Aorta (tissue), 5 donors: Measurements from ENCODE around the gene CERCAM. TPM values are rescaled to one million over a fixed set of nuclear protein-coding genes. Genes with fewer than 3 reads are reported as not detected.

Source experiments
- ATAC-seq: fragments of 200-7000 bp; cut with Tn5 transposase; one replicate; pipeline ENCODE4 v1.9.1; 2022; ENCODE audit warnings: moderate library complexity; ENCODE audit not compliant: low FRiP score
- DNase-seq, 2 donors: peaks; one replicate each; pipeline ENCODE4 v3.0.0-alpha.2; 2020
- H3K27ac ChIP-seq, 2 donors: one replicate each; pipeline ENCODE4 v1.5.1; 2013; ENCODE audit warnings: low read length in 2 of 2, mild to moderate bottlenecking in 2 of 2, moderate library complexity in 2 of 2, control low read depth in 1 of 2, inconsistent platforms in 1 of 2, low read depth in 1 of 2
- H3K27me3 ChIP-seq, 2 donors: one replicate each; pipeline ENCODE4 v1.6.1; 2013; ENCODE audit warnings: control low read depth in 1 of 2, low read length in 1 of 2, mild to moderate bottlenecking in 1 of 2, moderate library complexity in 1 of 2; ENCODE audit not compliant: insufficient read depth in 2 of 2, control insufficient read depth in 1 of 2
- H3K36me3 ChIP-seq, 2 donors: one replicate each; pipeline ENCODE4 v1.6.1; 2013; ENCODE audit warnings: control low read depth in 1 of 2, low read length in 1 of 2, mild to moderate bottlenecking in 1 of 2; ENCODE audit not compliant: insufficient read depth in 2 of 2, control insufficient read depth in 1 of 2
- H3K4me1 ChIP-seq, 2 donors: one replicate each; pipeline ENCODE4 v1.6.1; 2013; ENCODE audit warnings: low read length in 2 of 2, control low read depth in 1 of 2, mild to moderate bottlenecking in 1 of 2, moderate library complexity in 1 of 2; ENCODE audit not compliant: insufficient read depth in 2 of 2, control insufficient read depth in 1 of 2
- H3K4me3 ChIP-seq, 2 donors: one replicate each; pipeline ENCODE4 v1.5.1; 2013; ENCODE audit warnings: low read length in 2 of 2, control low read depth in 1 of 2, mild to moderate bottlenecking in 1 of 2
- H3K9me3 ChIP-seq: one replicate; pipeline ENCODE4 v1.6.1; 2013; ENCODE audit warnings: mild to moderate bottlenecking, low read length; ENCODE audit not compliant: control insufficient read depth
- WGBS, 2 donors: extraction: QIAGEN DNeasy Blood & Tissue Kit; methylation state at CpG; one replicate each; pipeline ENCODE4 v1.1.7; 2013; 5-methylcytosine and 5-hydroxymethylcytosine counted together
- intact Hi-C, 2 donors: fragments of 100-400 bp; cut with DNase I; formaldehyde crosslinking; loops; one replicate each; pipeline versions ENCODE4 v1.14.2 to v1.15.0; 2022
- polyA plus RNA-seq, 2 donors: library from polyadenylated mRNA; stranded (reverse); fragments of 200-250 nt; gene quantifications; one replicate each; pipeline ENCODE4 v1.2.3, GENCODE V29; 2013
- total RNA-seq, 2 donors: library from RNA; stranded (reverse); fragmentation: NEBNext Ultra II Directional; extraction: Animal tissue kit (Norgen Biotek cat#: 25700); gene quantifications; one replicate each; pipeline ENCODE4 v1.2.1, GENCODE V29; 2021
- donor health status: healthy with polysubstance abuse.
- donor health status: Bipolar disorder and iron deficiency.
- donor health status: DM: no; HTN: no; CAD: no.
- donor health status: DM: no; HTN: no; CAD: no.
- donor health status: DM: yes; HTN: yes; CAD: no.

CERCAM gene
- total and polyA plus RNA-seq, 4 donors: 24.7 to 126 (median 55.7) TPM

- Histone ChIP-seq H3K27me3 (no peaks in the 10 kb centered on the region), H3K27ac (no peak overlapping the region), H3K4me1 (no peaks in the 10 kb centered on the region), H3K36me3 (no peaks in the 10 kb centered on the region), H3K9me3 (no peaks in the 10 kb centered on the region), H3K4me3 (no peak overlapping the region)
- ATAC-seq: no peak
- 83 to 85% methylated on average over 14 of the region's 14 CpGs for WGBS, 2 donors
- intact Hi-C loops: loop anchor here in 1 of 2 donors (5.0 kb wide), 1 partner anchor 47 kb away; the partner anchor contains the start of gene GLE1
- no peak for DNase-seq
Measured at GRCh38 chr9:128454991-128455390, 34.3 kb downstream of the CERCAM start.

GRCh38 chr9:128455849-128456612 lies 35.4 kb downstream of the CERCAM start, which contains the start of gene ODF2:
TSS of gene ODF2 (plus strand) at chr9:128456006. CDS start at chr9:128456092, 86 bp downstream.
- H3K27ac ChIP-seq: peak within 1 kb of the TSS; percentile 26 to 32
- no peaks in the 10 kb centered on the region for H3K36me3 ChIP-seq
- peak within 1 kb of the TSS; percentile 57 to 70 for H3K4me3 ChIP-seq
- H3K4me1 ChIP-seq: no peaks in the 10 kb centered on the region
- DNase-seq: peak; percentile 98 to 100
- H3K27me3 ChIP-seq: no peaks in the 10 kb centered on the region
- ATAC-seq: peak; percentile 97
- 0 to 1% methylated on average over 65 to 82 of the region's 82 CpGs for WGBS, 2 donors
- intact Hi-C loops: loop anchor here in 1 of 2 donors (5.0 kb wide), 1 partner anchor 46 kb away; the partner anchor contains the start of gene GLE1
- no peaks in the 10 kb centered on the region for H3K9me3 ChIP-seq

- 0 to 1% methylated on average over 36 to 48 of the region's 48 CpGs for WGBS, 2 donors
- Histone ChIP-seq H3K4me3 (peak overlapping the region; percentile 57 to 70), H3K36me3 (no peaks in the 10 kb centered on the region), H3K9me3 (no peaks in the 10 kb centered on the region), H3K27ac (peak overlapping the region in 1 of 2 donors; percentile 26), H3K4me1 (no peaks in the 10 kb centered on the region), H3K27me3 (no peaks in the 10 kb centered on the region)
- ATAC-seq (peak; percentile 82), DNase-seq (peak; percentile 80 to 89)
- intact Hi-C loops: loop anchor here in 1 of 2 donors (5.0 kb wide), 1 partner anchor 46 kb away; the partner anchor contains the start of gene GLE1
Measured at GRCh38 chr9:128456613-128457061, 36.0 kb downstream of the CERCAM start.

GRCh38 chr9:128457207-128457606 lies 36.5 kb downstream of the CERCAM start:
- Histone ChIP-seq H3K27me3 (no peaks in the 10 kb centered on the region), H3K27ac (no peak overlapping the region), H3K4me1 (no peaks in the 10 kb centered on the region), H3K4me3 (no peak overlapping the region), H3K36me3 (no peaks in the 10 kb centered on the region), H3K9me3 (no peaks in the 10 kb centered on the region)
- DNase-seq (no peak), ATAC-seq (no peak)
- intact Hi-C loops: loop anchor here in 1 of 2 donors (5.0 kb wide), 1 partner anchor 45 kb away; the partner anchor contains the start of gene GLE1
- 38 to 43% methylated on average over 14 of the region's 14 CpGs for WGBS, 2 donors

- H3K4me1 ChIP-seq: no peaks in the 10 kb centered on the region
- H3K27ac ChIP-seq: no peak overlapping the region
- DNase-seq: no peak
- H3K36me3 ChIP-seq: peaks cover 3 to 4% of the 10 kb centered on the region in 2 donors
- no peak overlapping the region for H3K4me3 ChIP-seq
- H3K27me3 ChIP-seq: no peaks in the 10 kb centered on the region
- no peaks in the 10 kb centered on the region for H3K9me3 ChIP-seq
- WGBS, 2 donors: 80 to 81% methylated on average over 3 of the region's 3 CpGs
- ATAC-seq: no peak
- intact Hi-C loops: loop anchor here in 1 of 2 donors (5.0 kb wide), 1 partner anchor 43 kb away; the partner anchor contains the start of gene GLE1
Measured at GRCh38 chr9:128459011-128459410, 38.4 kb downstream of the CERCAM start.

GRCh38 chr9:128469070-128469469 lies 48.4 kb downstream of the CERCAM start:
- Histone ChIP-seq H3K27ac (no peak overlapping the region), H3K4me3 (no peak overlapping the region), H3K4me1 (no peaks in the 10 kb centered on the region), H3K36me3 (no peaks in the 10 kb centered on the region), H3K9me3 (no peaks in the 10 kb centered on the region), H3K27me3 (no peaks in the 10 kb centered on the region)
- 89% methylated on average over 7 of the region's 7 CpGs for WGBS, 2 donors
- DNase-seq: peak in 1 of 2 donors; percentile 4
- intact Hi-C loops: no loop called here
- ATAC-seq: no peak

GRCh38 chr9:128470560-128470959 lies 49.9 kb downstream of the CERCAM start:
- WGBS, 2 donors: 37 to 43% methylated on average over 5 of the region's 5 CpGs
- Histone ChIP-seq H3K27ac (no peak overlapping the region), H3K36me3 (no peaks in the 10 kb centered on the region), H3K27me3 (no peaks in the 10 kb centered on the region), H3K4me1 (no peaks in the 10 kb centered on the region), H3K9me3 (no peaks in the 10 kb centered on the region), H3K4me3 (no peak overlapping the region)
- intact Hi-C loops: no loop called here
- DNase-seq (peak in 1 of 2 donors; percentile 65), ATAC-seq (no peak)

GRCh38 chr9:128473104-128473503 lies 52.4 kb downstream of the CERCAM start:
- no peak overlapping the region for H3K27ac ChIP-seq
- DNase-seq (no peak), ATAC-seq (no peak)
- no peaks in the 10 kb centered on the region for H3K27me3 ChIP-seq
- no peak overlapping the region for H3K4me3 ChIP-seq
- no peaks in the 10 kb centered on the region for H3K4me1 ChIP-seq
- intact Hi-C loops: no loop called here
- H3K9me3 ChIP-seq: no peaks in the 10 kb centered on the region
- no peaks in the 10 kb centered on the region for H3K36me3 ChIP-seq
- WGBS, 2 donors: 95 to 97% methylated on average over 4 to 5 of the region's 5 CpGs
